Measurements from ENCODE around the gene CDHR5.

Gene CDHR5

GRCh38 chr11:643849-644738 is 19.3 kb upstream of the CDHR5 start:
- DNase-seq = no peak

GRCh38 chr11:643366-643765 is 18.6 kb upstream of the CDHR5 start:
- no peak for DNase-seq

DNA sequence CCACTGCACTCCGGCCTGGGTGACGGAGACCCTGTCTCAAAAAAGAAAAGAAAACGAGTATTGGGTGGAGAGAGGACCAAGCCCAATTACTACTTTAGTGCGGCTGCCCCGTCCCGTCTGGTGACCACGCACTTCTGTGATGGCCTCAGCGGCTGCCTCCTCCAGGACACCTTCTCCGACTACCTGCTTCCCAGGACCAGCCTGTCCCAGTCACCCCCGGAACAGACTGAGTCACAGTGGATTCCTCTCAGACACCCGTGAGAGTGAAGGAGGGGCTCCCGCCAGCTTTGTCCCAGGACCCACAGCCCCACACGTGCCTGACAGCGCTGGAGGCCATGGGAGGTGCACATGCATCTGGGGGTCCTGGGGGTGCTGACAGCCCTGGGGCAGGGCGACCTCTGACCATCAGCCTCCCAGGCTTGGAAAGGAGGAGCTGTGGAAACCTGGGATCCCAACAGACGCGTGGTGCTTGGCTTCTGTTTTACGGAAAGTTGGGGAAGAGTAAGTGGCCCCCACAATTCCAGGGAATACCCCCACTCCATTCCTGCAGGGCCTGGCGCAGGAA is 17.1 kb upstream of the CDHR5 start:
- DNase-seq = no peak

GRCh38 chr11:640021-640706 is 15.4 kb upstream of the CDHR5 start:
- no peak for DNase-seq

DNA sequence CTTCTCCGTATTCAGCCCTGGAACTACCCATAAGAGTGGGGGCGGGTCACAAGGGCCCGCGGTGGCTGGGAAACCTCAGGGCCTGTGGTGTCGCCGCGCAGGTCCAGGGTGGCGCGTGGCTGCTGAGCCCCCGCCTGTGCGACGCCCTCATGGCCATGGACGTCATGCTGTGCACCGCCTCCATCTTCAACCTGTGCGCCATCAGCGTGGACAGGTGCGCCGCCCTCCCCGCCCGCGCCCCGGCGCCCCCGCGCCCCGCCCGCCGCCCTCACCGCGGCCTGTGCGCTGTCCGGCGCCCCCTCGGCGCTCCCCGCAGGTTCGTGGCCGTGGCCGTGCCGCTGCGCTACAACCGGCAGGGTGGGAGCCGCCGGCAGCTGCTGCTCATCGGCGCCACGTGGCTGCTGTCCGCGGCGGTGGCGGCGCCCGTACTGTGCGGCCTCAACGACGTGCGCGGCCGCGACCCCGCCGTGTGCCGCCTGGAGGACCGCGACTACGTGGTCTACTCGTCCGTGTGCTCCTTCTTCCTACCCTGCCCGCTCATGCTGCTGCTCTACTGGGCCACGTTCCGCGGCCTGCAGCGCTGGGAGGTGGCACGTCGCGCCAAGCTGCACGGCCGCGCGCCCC is 14.7 kb upstream of the CDHR5 start:
- DNase-seq = no peak

DNA sequence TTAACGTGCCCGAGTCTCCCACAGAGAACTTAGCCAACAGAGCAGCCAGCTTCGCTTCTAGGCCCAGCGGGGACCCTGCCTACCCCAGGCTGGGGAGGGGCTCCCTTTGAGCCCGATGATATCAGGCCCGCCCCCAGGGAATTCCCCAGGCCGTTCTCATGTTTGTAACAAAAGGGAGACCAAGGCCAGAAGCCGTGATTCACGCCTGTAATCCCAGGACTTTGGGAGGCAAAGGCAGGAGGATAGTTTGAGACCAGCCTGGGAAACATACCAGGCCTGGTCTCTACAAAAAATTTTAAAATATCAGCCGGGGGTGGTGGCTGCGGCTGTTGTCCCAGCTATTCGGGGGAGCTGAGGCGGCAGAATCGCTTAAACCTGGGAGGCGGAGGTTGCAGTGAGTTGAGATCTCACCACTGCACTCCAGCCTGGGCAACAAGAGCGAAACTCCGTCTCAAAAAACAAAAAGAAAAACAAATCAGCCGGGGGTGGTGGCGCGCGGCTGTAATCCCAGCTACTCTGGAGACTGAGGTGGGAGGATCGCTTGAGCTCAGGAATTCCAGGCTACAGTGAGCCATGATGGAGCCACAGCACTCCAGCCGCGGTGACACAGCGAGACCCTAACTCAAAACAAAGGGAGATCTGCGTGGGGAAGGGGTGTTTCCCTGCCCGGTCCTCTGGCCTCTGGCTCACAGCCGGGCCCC is 14.0 kb upstream of the CDHR5 start:
- no peak for DNase-seq

- no peak for DNase-seq
These were observed 13.1 kb upstream of the CDHR5 start for GRCh38 chr11:637593-638521.

- no peak for DNase-seq
These were observed 12.5 kb upstream of the CDHR5 start for GRCh38 chr11:637333-637592.

DNA sequence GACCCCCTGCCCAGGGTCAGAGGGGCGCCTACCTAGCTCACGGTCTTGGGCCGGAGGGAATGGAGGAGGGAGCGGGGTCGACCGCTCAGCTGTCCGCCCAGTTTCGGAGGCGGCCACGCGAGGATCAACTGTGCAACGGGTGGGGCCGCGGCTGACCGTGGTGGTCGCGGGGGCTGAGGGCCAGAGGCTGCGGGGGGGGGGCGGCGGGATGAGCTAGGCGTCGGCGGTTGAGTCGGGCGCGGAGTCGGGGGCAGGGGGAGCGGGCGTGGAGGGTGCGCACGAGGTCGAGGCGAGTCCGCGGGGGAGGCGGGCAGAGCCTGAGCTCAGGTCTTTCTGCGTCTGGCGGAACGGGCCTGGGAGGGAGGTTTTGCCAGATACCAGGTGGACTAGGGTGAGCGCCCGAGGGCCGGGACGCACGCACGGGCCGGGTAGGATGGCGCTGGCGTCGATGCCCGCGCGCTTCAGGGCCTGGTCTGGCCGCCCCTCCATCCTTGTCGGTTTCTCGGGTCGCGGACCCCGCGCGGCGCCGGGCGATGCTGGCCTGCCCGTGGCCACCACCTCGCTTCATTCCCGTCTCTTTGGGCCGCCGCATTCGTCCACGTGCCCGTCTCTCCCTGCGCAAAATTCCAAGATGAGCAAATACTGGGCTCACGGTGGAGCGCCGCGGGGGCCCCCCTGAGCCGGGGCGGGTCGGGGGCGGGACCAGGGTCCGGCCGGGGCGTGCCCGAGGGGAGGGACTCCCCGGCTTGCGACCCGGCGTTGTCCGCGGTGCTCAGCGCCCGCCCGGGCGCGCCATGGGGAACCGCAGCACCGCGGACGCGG is 12.0 kb upstream of the CDHR5 start, which contains the start of gene DRD4:
DRD4 (plus strand) TSS at position 759 of the 822 bp plus-strand sequence; CDS start at position 795, 36 bp downstream.
- no peak for DNase-seq

DNA sequence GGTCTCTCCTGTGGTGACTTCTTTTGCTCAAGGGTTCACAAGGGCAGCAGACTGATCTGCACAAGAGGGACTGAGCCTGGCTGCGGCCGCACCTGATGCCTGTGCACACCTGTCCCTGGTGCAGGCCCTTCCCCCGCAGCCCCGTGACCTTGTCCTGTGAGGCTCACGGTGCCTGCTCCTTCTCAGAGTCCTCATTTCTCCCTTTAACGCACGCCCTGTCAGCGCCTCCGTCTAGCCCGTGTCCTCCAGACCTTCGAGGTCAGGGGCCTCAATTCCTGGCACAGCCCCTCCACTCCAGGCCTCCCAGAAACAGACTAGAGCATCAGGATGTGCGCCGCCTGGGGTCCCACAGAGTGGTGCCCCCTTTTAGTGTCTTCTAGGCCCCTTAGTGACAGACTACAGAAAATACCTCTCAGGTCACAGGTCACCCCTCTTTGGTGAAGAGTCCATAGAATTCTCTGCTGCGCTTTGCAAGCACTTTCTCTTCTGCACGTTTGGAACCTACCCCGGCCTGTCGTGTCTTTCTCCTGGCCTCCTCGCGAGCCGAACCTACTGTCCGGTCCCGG is 11.3 kb upstream of the CDHR5 start:
- no peak for DNase-seq

GRCh38 chr11:630871-631270 is 6.1 kb upstream of the CDHR5 start:
- DNase-seq = no peak

GRCh38 chr11:629237-629583 is 4.5 kb upstream of the CDHR5 start:
- DNase-seq = peak; percentile 27

GRCh38 chr11:628056-628455 is 3.3 kb upstream of the CDHR5 start:
- peak; percentile 3 for DNase-seq

- no peak for DNase-seq
These were observed 2.5 kb upstream of the CDHR5 start for GRCh38 chr11:627308-627576.

DNA sequence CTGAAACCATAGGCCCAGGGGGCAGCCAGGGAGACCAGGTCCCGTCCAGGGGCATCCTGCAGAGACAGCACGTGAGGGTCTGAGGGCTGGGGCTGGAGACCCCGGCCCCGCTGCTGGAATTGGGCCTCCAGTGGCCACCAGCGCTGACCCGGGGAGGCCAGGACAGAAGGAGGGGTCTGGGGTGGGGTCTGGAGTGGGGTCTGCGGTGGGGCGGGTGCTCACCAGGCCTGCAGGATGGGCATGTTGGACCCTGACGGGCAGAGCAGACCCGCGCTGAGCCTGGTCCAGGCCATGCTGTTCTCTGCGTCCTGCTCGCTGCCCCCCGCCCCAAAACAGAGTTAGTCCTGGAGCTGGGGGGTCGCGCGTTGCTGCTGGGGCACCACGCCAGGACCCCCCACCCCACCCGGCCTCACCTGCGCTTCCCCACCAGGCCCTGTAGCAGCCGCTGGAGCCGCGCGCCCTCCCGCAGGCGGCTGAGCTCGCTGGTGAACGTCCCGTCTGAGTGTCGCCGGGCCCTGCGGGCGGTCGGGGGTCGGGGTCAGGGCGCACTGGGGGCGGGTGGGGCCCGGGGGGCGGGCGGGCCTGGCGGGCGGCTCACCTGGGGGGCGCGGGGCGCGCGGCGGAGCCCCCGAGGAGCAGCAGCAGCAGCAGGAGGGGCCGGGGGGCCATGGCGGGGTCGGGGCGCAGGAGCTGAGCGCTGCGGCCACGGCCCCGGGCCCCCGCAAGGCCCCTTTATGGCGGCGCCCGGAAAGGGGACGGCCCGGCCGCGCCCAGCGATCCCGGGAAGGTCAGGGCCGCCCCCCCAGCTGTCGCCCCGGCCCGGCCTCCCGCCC is 1.9 kb upstream of the CDHR5 start, which contains the start of gene SCT:
SCT (minus strand) TSS at position 707 of the 833 bp plus-strand sequence; CDS start at position 669, 38 bp downstream.
- DNase-seq = peak; percentile 8

DNA sequence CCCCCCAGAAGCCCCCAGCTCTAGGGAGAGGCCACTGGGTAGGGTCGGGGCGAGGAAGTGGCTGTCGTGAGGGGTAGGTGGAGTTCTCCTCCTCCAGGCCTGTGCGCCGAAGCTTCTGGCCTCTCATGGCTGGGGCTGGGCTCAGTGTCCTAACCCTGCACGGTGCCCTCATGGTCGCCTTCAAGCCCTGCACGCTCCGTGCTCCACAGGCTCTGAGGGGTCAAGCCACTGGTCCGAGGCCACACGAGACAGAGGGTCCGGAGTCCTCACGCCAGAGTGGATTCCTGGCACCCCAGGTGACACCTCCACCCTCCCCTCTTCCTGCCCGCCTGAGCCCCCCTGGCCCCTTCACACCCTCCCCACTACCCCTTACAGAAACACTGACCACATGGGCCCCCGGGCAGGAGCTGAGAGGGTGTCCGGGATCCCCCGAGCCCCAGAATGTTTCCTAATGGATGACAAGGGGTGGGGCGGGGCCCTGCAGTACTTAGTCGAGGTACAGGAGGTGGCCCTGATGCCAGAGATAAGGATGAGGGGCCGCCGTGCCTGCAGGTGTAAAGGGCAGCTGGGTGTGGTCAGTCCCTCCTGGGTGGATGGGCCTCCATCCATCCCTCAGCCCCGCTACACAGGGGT is 997 bp upstream of the CDHR5 start:
- peak; percentile 2 for DNase-seq

- peak; percentile 5 for DNase-seq
These were observed 603 bp downstream of the CDHR5 start for GRCh38 chr11:623999-624704.

DNA sequence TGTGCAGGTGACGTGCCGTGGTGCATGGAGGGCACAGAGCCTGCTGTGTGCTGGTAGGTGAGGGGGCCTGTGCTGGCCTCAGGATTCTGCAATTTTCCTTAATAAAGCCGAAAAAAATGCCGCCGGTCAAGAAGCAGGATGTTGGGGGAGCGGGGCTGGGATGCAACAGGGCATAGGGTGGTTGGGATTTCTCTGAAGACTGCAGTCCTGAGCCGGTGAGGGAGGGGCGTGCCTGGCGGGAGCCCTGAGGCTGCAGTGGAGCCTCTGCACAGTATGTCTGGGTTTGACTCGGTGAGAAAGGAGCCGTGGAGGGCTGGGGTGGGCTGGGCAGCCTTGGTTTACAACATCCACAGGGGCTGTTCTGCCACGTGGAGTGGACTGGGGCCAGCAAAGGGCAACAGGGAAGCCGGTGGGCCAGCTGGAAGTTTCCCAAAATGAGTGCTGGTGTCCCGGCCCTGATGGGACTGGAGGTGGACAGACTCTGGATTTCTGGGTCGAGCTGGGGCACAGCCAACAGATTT is 1.3 kb downstream of the CDHR5 start:
- DNase-seq = peak; percentile 3
